Measurements from ENCODE around the gene SPDYE6. TPM values are rescaled to one million over a fixed set of nuclear protein-coding genes. Genes with fewer than 3 reads are reported as not detected.

Gene SPDYE6
- total and polyA plus RNA-seq, 2 of the 4 experiments (the other 2 are of a cell fraction) = not detected

GRCh38 chr7:102296514-102296913 lies 59.7 kb downstream of the SPDYE6 start:
- no TSS peak for BruUV-seq (replicated peaks)
- no peak for ATAC-seq (ENCODE audit: low read depth)

More at GRCh38 chr7:102296514-102296913, 59.7 kb downstream of the SPDYE6 start:
- no peaks in the 10 kb centered on the region for H3K9me1 ChIP-seq (ENCODE audit: insufficient read depth, low read length)
- H2AK9ac ChIP-seq (replicated peaks; ENCODE audit: low read depth, low read length, poor library complexity) = no peak overlapping the region
- no peak overlapping the region for H2BK120ac ChIP-seq (ENCODE audit: low read depth, low read length)
- no peaks in the 10 kb centered on the region for H3K4me1 ChIP-seq (ENCODE audit: control insufficient read depth, insufficient read depth, low read length)
- H3K23ac ChIP-seq (ENCODE audit: low read depth, low read length) = no peak overlapping the region
- H3K4me3 ChIP-seq (ENCODE audit: insufficient read depth, low read depth, low read length) = no peak overlapping the region
- H3K36me3 ChIP-seq (ENCODE audit: control insufficient read depth, insufficient read depth, low read length) = no peaks in the 10 kb centered on the region
- H3K4ac ChIP-seq (ENCODE audit: low read depth, low read length) = no peak overlapping the region
- H4K91ac ChIP-seq (ENCODE audit: insufficient read depth, low read depth, low read length) = no peak overlapping the region
- POLR2A ChIA-PET (ENCODE audit: unreplicated experiment) = no interaction called here
- dilution Hi-C loops (cut with HindIII; ENCODE audit: low sequenced_read_pairs, unreplicated experiment) = no loop called here
- H2AK5ac ChIP-seq (ENCODE audit: low read depth, low read length) = no peak overlapping the region
- H2AFZ ChIP-seq (replicated peaks; ENCODE audit: low read length, poor library complexity) = no peak overlapping the region
- no peak overlapping the region for H3K4me2 ChIP-seq (ENCODE audit: low read depth, low read length)
- WGBS, 2 experiments (ENCODE audit: extremely low coverage in 2 of 2, insufficient read length in 1 of 2) = 92% methylated on average over 5 of the region's 7 CpGs; no CpG with 5 or more reads in 1 of the 2 experiments
- H4K20me1 ChIP-seq (ENCODE audit: insufficient read depth, low read length) = no peaks in the 10 kb centered on the region; the same call in 1 of the 2 replicates
- no peak overlapping the region for H2BK5ac ChIP-seq (ENCODE audit: low read depth, low read length, poor library complexity, severe bottlenecking)
- no peak overlapping the region for H3K56ac ChIP-seq (ENCODE audit: extremely low read depth, insufficient read depth, low read length)
- in situ Hi-C loops (cut with MboI; ENCODE audit: low sequenced_read_pairs) = no loop called here
- no peak overlapping the region for H3K14ac ChIP-seq (replicated peaks; ENCODE audit: low read depth, low read length)
- H2BK15ac ChIP-seq (ENCODE audit: low read depth, low read length) = no peak overlapping the region
- DNase-seq = no peak
- no peak overlapping the region for H3K18ac ChIP-seq (ENCODE audit: low read depth, low read length)
- intact Hi-C loops (cut with micrococcal nuclease) = no loop called here
- peaks cover 4% of the 10 kb centered on the region; the same call in 1 of the 2 replicates for H3K27me3 ChIP-seq (ENCODE audit: control insufficient read depth, insufficient read depth, low read length)
- no peak overlapping the region for H4K8ac ChIP-seq (ENCODE audit: low read depth in 2 of 2, low read length in 2 of 2)
- CTCF ChIA-PET = no interaction called here
- no peak overlapping the region for H4K5ac ChIP-seq (ENCODE audit: low read depth, low read length)
- no peak overlapping the region for H3K9ac ChIP-seq (ENCODE audit: low read depth, low read length)
- no peak overlapping the region for H3K27ac ChIP-seq (ENCODE audit: insufficient read depth, low read length)
- TF ChIP-seq, protein P1, sequence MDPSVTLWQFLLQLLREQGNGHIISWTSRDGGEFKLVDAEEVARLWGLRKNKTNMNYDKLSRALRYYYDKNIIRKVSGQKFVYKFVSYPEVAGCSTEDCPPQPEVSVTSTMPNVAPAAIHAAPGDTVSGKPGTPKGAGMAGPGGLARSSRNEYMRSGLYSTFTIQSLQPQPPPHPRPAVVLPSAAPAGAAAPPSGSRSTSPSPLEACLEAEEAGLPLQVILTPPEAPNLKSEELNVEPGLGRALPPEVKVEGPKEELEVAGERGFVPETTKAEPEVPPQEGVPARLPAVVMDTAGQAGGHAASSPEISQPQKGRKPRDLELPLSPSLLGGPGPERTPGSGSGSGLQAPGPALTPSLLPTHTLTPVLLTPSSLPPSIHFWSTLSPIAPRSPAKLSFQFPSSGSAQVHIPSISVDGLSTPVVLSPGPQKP (IDR thresholded peaks at IDR 0.05; ENCODE audit: borderline replicate concordance, low read depth, low read length) = no peak
- TF ChIP-seq RAD21 (IDR thresholded peaks at IDR 0.05; ENCODE audit: low read length) (no peak), MXI1 (IDR thresholded peaks at IDR 0.05; ENCODE audit: borderline replicate concordance, low read depth, low read length) (no peak), RFX5 (IDR thresholded peaks at IDR 0.05; ENCODE audit: low read depth, low read length) (no peak), USF2 (IDR thresholded peaks at IDR 0.05; ENCODE audit: low read depth, low read length) (no peak), FOS (IDR thresholded peaks at IDR 0.05; ENCODE audit: low read depth, low read length) (no peak), CHD1 (IDR thresholded peaks at IDR 0.05; ENCODE audit: low read depth, low read length) (no peak), POLR2A (IDR thresholded peaks at IDR 0.05; ENCODE audit: low read depth, low read length) (no peak), MAFK (IDR thresholded peaks at IDR 0.05; ENCODE audit: low read depth, low read length) (no peak), MAZ (IDR thresholded peaks at IDR 0.05; ENCODE audit: borderline replicate concordance, low read depth, low read length) (no peak), RCOR1 (IDR thresholded peaks at IDR 0.05; ENCODE audit: insufficient replicate concordance, low read length) (no peak), SMC3 (IDR thresholded peaks at IDR 0.05; ENCODE audit: low read depth, low read length) (no peak), BHLHE40 (IDR thresholded peaks at IDR 0.05; ENCODE audit: low read depth, low read length) (no peak), CEBPB (IDR thresholded peaks at IDR 0.05; ENCODE audit: low read depth, low read length) (no peak)
- TF ChIP-seq, protein P2, sequence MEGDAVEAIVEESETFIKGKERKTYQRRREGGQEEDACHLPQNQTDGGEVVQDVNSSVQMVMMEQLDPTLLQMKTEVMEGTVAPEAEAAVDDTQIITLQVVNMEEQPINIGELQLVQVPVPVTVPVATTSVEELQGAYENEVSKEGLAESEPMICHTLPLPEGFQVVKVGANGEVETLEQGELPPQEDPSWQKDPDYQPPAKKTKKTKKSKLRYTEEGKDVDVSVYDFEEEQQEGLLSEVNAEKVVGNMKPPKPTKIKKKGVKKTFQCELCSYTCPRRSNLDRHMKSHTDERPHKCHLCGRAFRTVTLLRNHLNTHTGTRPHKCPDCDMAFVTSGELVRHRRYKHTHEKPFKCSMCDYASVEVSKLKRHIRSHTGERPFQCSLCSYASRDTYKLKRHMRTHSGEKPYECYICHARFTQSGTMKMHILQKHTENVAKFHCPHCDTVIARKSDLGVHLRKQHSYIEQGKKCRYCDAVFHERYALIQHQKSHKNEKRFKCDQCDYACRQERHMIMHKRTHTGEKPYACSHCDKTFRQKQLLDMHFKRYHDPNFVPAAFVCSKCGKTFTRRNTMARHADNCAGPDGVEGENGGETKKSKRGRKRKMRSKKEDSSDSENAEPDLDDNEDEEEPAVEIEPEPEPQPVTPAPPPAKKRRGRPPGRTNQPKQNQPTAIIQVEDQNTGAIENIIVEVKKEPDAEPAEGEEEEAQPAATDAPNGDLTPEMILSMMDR (conservative IDR thresholded peaks at IDR 0.05; ENCODE audit: low read depth, low read length) = no peak
- no peak overlapping the region for H2BK20ac ChIP-seq (ENCODE audit: low read depth, low read length)
- H3K79me1 ChIP-seq (ENCODE audit: low read depth in 1 of 2, low read length in 2 of 2) = no peaks in the 10 kb centered on the region
- no peaks in the 10 kb centered on the region for H3K9me3 ChIP-seq (ENCODE audit: control insufficient read depth, insufficient read depth, low read length)

Measured in IMR-90 (cell line).